ENCODE results near the gene TMEM107. TPM values are rescaled to one million over a fixed set of nuclear protein-coding genes. Genes with fewer than 3 reads are reported as not detected.

TMEM107 gene
- total and polyA plus RNA-seq, 10 of the 15 experiments (the other 5 are each of a cell fraction or from before 2014, with no cell fraction given), result 7.9 to 38.7 (median 22.9) TPM

GRCh38 chr17:8175795-8176196 lies 384 bp downstream of the TMEM107 start:
- Histone ChIP-seq H3K4me3 (peak overlapping the region; percentile 93), H2AFZ (ENCODE audit: control insufficient read depth, low read depth, low read length) (peak overlapping the region; percentile 83), H3K27me3 (replicated peaks in 1 of 2; ENCODE audit: control insufficient read depth in 2 of 2, insufficient read depth in 2 of 2, low read length in 1 of 2) (no peaks in the 10 kb centered on the region), H3K4me1 (ENCODE audit: control insufficient read depth, insufficient read depth, low read length) (peaks cover 14% of the 10 kb centered on the region), H3K9ac (ENCODE audit: control insufficient read depth, insufficient read depth, low read length) (peak overlapping the region; percentile 67), H3K79me2 (ENCODE audit: control insufficient read depth, insufficient read depth, low read length) (peaks cover 3% of the 10 kb centered on the region; the same call in 1 of the 2 replicates), H3K4me2 (ENCODE audit: control insufficient read depth, insufficient read depth) (peak overlapping the region; percentile 70), H3K36me3 (ENCODE audit: control insufficient read depth in 2 of 2, insufficient read depth in 2 of 2, low read length in 1 of 2) (no peaks in the 10 kb centered on the region), H3K27ac (ENCODE audit: control insufficient read depth, insufficient read depth) (peak overlapping the region; percentile 61), H3K9me3 (replicated peaks; ENCODE audit: control insufficient read depth, insufficient read depth, low read length) (no peaks in the 10 kb centered on the region), H4K20me1 (ENCODE audit: control insufficient read depth, insufficient read depth) (no peaks in the 10 kb centered on the region)
- CTCF ChIA-PET, result interaction anchor here (0.6 to 1.7 kb wide), 3 partner anchors 12 to 84 kb away, joined by 3 to 4 read pairs (median 3); no protein-coding TSS in a partner anchor
- 0% methylated on average over 11 of the region's 11 CpGs for WGBS (ENCODE audit: insufficient coverage, insufficient replicate concordance, low lambda C conversion rate, missing lambda C conversion rate)
- intact Hi-C loops (cut with micrococcal nuclease; ENCODE audit: unreplicated experiment) (no loop called here), in situ Hi-C loops (cut with MboI) (no loop called here)
- SMC1A ChIA-PET (ENCODE audit: uncharacterized antibody, unreplicated experiment), result interaction anchor here (1.1 kb wide), 1 partner anchor 119 kb away, joined by 3 read pairs; the partner anchor contains the start of gene SLC25A35
- ATAC-seq, result peak; percentile 5
- no peak for DNase-seq (ENCODE audit: low read depth, low spot score)
- no TSS peak for BruUV-seq (replicated peaks)
- POLR2A ChIA-PET, result interaction anchor here (0.6 to 2.8 kb wide), 6 partner anchors 11 to 1830 kb away, joined by 3 to 26 read pairs (median 4); no protein-coding TSS in a partner anchor
- FAIRE-seq, result no peak
- RAD21 ChIA-PET (ENCODE audit: unreplicated experiment), result interaction anchor here (1.0 to 2.5 kb wide), 2 partner anchors 10 to 12 kb away, joined by 5 to 13 read pairs; no protein-coding TSS in a partner anchor
- TF ChIP-seq POLR2AphosphoS5 (IDR thresholded peaks at IDR 0.05; ENCODE audit: low read length) (no peak), SP1 (IDR thresholded peaks at IDR 0.05; ENCODE audit: low read depth, low read length) (no peak), JUND (IDR thresholded peaks at IDR 0.05; ENCODE audit: low read depth, low read length) (no peak), ATF3 (IDR thresholded peaks at IDR 0.05; ENCODE audit: borderline replicate concordance, extremely low read depth, low read depth, low read length) (no peak), NFIC (IDR thresholded peaks at IDR 0.05; ENCODE audit: low read depth, low read length) (no peak), MEF2A (IDR thresholded peaks at IDR 0.05; ENCODE audit: insufficient read depth, low read depth, low read length) (no peak), SMAD1 (IDR thresholded peaks at IDR 0.05; ENCODE audit: low read depth, partially characterized antibody) (no peak), NR2C2 (IDR thresholded peaks at IDR 0.05; ENCODE audit: borderline replicate concordance, control insufficient read depth, insufficient read length, low read depth) (no peak), ASH2L (IDR thresholded peaks at IDR 0.05; ENCODE audit: borderline replicate concordance, low read depth) (no peak), USF1 (IDR thresholded peaks at IDR 0.05; ENCODE audit: borderline replicate concordance, extremely low read length, insufficient read depth, low read depth, low read length) (no peak), RAD21 (IDR thresholded peaks at IDR 0.05; ENCODE audit: insufficient read depth, low read depth, low read length) (no peak), SPI1 (IDR thresholded peaks at IDR 0.05; ENCODE audit: borderline replicate concordance, insufficient read depth, low read depth, low read length) (peak; percentile 61), BHLHE40 (IDR thresholded peaks at IDR 0.05; ENCODE audit: borderline replicate concordance in 1 of 2, low read depth in 2 of 2, low read length in 1 of 2) (0 out of 4 replicates have a peak, but pooled peaks have one; percentile 10 to 15), POLR2AphosphoS2 (IDR thresholded peaks at IDR 0.05; ENCODE audit: low read depth, low read length) (no peak), ZBED1 (IDR thresholded peaks at IDR 0.05; ENCODE audit: borderline replicate concordance) (no peak), TAF1 (IDR thresholded peaks at IDR 0.05; ENCODE audit: borderline replicate concordance, low read depth, low read length) (no peak), PBX3 (IDR thresholded peaks at IDR 0.05; ENCODE audit: insufficient replicate concordance, low read depth, low read length) (no peak), SUPT20H (IDR thresholded peaks at IDR 0.05; ENCODE audit: borderline replicate concordance, control insufficient read depth, low read depth, low read length) (no peak), NFXL1 (IDR thresholded peaks at IDR 0.05; ENCODE audit: borderline replicate concordance) (no peak)
- TF ChIP-seq, protein P1, sequence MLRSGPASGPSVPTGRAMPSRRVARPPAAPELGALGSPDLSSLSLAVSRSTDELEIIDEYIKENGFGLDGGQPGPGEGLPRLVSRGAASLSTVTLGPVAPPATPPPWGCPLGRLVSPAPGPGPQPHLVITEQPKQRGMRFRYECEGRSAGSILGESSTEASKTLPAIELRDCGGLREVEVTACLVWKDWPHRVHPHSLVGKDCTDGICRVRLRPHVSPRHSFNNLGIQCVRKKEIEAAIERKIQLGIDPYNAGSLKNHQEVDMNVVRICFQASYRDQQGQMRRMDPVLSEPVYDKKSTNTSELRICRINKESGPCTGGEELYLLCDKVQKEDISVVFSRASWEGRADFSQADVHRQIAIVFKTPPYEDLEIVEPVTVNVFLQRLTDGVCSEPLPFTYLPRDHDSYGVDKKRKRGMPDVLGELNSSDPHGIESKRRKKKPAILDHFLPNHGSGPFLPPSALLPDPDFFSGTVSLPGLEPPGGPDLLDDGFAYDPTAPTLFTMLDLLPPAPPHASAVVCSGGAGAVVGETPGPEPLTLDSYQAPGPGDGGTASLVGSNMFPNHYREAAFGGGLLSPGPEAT (IDR thresholded peaks at IDR 0.05; ENCODE audit: low read depth), result 0 out of 2 replicates have a peak, but pooled peaks have one; percentile 22
